GM10248 (cell line): Measurements from ENCODE around the gene JPT1.

Experiments used
- CTCF ChIA-PET: fragments of 300-600 bp; sonication (Branson Sonifier 250); formaldehyde crosslinking; extraction: SDS; loops from one replicate; lab custom pipeline; 2021; ENCODE audit warnings: antibody characterized with exemption; lab: Yijun Ruan, JAX
- POLR2A ChIA-PET: fragments of 350-650 bp; sonication (Branson Sonifier 250); formaldehyde crosslinking; extraction: SDS; loops from one replicate; lab custom pipeline; 2020; ENCODE audit warnings: antibody characterized with exemption; lab: Yijun Ruan, JAX
- DNase-seq: peaks from one replicate; pipeline ENCODE4 v3.0.0; 2012; ENCODE audit errors: extremely low spot score
- CTCF ChIP-seq: IDR thresholded peaks from 2 replicates; pipeline ENCODE4 v1.5.1; 2012; ENCODE audit warnings: mild to moderate bottlenecking, low read depth; ENCODE audit errors: extremely low read depth, missing control alignments, control extremely low read depth

The JPT1 gene

GRCh38 chr17:75152523-75152921 is 1.8 kb downstream of the JPT1 start:
- POLR2A ChIA-PET: no interaction called here
- CTCF ChIA-PET: no interaction called here
- DNase-seq: no peak
- TF ChIP-seq CTCF: no peak

- DNase-seq: no peak
- no peak for TF ChIP-seq CTCF
- CTCF ChIA-PET: interaction anchor here (1.6 to 1.8 kb wide), 2 partner anchors 20 to 36 kb away, joined by 4 to 5 read pairs; no protein-coding TSS in a partner anchor
- POLR2A ChIA-PET: interaction anchor here (0.9 to 1.0 kb wide), 2 partner anchors 139 to 191 kb away, joined by 4 read pairs; partner anchors contain the start of gene MRPL58
These were observed 2.4 kb downstream of the JPT1 start for GRCh38 chr17:75151930-75152329.

GRCh38 chr17:75147878-75148546 is 6.3 kb downstream of the JPT1 start:
- POLR2A ChIA-PET: no interaction called here
- CTCF ChIA-PET: interaction anchor here (0.9 to 3.4 kb wide), 7 partner anchors 11 to 232 kb away, joined by 3 to 18 read pairs (median 4); partner anchors contain the start of gene NT5C
- DNase-seq: no peak
- TF ChIP-seq CTCF: no peak

GRCh38 chr17:75146592-75146991 is 7.7 kb downstream of the JPT1 start:
- ChIA-PET POLR2A (no interaction called here), CTCF (interaction anchor here (1.3 to 2.4 kb wide), 2 partner anchors 15 to 26 kb away, joined by 5 to 12 read pairs; partner anchors contain the start of gene NT5C)
- TF ChIP-seq CTCF: no peak

GRCh38 chr17:75144816-75145512 is 9.3 kb downstream of the JPT1 start:
- CTCF ChIA-PET: interaction anchor here (0.8 to 3.2 kb wide), 12 partner anchors 13 to 126 kb away, joined by 3 to 23 read pairs (median 3); partner anchors contain the start of genes MIF4GD and NT5C
- POLR2A ChIA-PET: interaction anchor here (0.6 to 2.9 kb wide), 4 partner anchors 9 to 519 kb away, joined by 5 to 20 read pairs (median 7); partner anchors contain the start of gene JPT1
- no peak for DNase-seq
- TF ChIP-seq CTCF: no peak

More at GRCh38 chr17:75146592-75146991, 7.7 kb downstream of the JPT1 start:
- no peak for DNase-seq
